ENCODE results near the gene CDH24.
"Not testable (repeated sequence)": the region's sequence is repeated elsewhere in the genome, so short reads cannot be mapped to it uniquely, and the experiment has no call there.

CDH24 gene

DNA sequence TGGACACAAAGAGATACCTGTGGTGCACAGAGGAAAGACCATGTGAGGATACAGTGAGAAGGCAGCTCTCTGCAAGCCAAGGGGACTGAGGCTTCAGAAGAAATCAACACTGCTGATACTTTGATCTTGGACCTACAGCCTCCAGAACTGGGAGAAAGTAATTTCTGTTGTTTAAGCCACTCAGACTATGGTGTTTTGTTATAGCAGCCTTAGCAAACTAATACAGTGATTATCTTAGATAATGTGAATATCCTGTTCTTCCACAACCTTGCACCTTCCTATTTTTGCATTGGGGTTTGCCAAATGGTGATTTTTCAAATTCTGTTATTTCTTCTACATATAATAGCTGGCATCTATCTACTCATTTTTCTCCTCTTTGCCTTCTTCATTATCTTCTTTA is 39.2 kb downstream of the CDH24 start:
- DNase-seq, result no peak

DNA sequence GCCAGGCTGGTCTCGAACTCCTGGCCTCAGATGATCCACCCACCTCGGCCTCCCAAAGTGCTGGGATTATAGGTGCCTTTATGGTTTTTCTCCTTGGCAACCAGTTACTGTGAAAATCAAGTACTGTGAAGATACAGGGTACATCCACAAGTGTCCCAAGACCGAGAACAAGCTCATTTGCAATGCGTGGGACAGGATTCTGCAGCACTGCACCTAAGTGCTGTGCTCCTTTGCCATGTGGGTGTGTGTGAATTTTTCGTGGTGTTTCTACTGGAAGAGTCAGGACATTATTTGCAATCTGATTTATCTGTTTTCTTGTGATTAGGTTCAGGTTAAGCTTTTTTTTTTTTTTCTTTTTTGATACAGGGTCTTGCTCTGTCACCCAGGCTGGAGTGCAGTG is 40.2 kb downstream of the CDH24 start:
- no peak for DNase-seq

DNA sequence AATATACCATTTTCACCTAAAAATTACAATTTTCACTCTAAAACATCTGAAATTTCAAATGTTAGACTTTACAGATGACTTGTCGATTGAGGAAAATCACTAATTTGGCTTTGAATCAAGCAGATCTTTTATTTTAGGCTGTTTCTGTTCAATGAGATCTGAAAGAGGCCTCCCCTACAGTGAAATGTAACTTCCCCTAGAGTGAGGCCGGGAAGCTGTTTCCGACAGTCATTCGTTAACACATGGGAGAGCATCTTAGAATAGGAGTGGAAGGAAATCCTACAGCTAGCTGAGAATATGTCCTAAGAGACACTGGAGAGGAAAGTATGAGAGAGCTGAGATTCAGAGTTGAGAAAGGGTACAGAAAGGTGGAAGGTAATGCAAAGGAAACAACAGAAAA is 41.7 kb downstream of the CDH24 start:
- DNase-seq, result no peak

GRCh38 chr14:23013749-23014054 is 43.6 kb downstream of the CDH24 start:
- not testable (repeated sequence) for DNase-seq

GRCh38 chr14:23013054-23013748 is 44.1 kb downstream of the CDH24 start:
- peak; percentile 17 for DNase-seq

GRCh38 chr14:23009939-23010726 is 47.2 kb downstream of the CDH24 start, which contains the start of gene C14orf93:
TSS of gene C14orf93 (minus strand) at chr14:23010143. CDS start at chr14:22999023, 11,120 bp downstream.
- peak; percentile 91 for DNase-seq

DNA sequence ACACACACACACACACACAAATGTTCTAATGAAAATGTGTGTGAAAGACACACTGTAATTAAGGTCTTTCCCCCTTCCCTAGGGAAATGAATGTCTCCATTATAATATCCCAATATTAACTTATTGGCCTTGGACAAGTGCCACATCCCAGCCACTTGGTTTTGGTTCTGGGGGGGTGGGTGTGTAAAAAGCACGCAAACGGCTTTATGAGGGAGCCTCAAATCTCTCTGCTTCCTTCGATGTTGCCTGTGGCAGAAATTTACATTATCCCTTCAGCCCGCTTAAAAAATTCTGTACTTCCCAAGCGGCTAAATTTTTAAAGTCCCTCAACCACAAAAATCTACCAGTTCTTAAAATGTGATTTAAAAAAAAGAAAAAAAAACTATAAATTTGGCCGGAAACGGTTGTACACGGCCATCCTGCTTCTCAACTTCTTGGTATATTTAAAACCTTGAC is 47.8 kb downstream of the CDH24 start:
- no peak for DNase-seq

- DNase-seq, result no peak
Observed at GRCh38 chr14:23008831-23009230, 48.5 kb downstream of the CDH24 start.

DNA sequence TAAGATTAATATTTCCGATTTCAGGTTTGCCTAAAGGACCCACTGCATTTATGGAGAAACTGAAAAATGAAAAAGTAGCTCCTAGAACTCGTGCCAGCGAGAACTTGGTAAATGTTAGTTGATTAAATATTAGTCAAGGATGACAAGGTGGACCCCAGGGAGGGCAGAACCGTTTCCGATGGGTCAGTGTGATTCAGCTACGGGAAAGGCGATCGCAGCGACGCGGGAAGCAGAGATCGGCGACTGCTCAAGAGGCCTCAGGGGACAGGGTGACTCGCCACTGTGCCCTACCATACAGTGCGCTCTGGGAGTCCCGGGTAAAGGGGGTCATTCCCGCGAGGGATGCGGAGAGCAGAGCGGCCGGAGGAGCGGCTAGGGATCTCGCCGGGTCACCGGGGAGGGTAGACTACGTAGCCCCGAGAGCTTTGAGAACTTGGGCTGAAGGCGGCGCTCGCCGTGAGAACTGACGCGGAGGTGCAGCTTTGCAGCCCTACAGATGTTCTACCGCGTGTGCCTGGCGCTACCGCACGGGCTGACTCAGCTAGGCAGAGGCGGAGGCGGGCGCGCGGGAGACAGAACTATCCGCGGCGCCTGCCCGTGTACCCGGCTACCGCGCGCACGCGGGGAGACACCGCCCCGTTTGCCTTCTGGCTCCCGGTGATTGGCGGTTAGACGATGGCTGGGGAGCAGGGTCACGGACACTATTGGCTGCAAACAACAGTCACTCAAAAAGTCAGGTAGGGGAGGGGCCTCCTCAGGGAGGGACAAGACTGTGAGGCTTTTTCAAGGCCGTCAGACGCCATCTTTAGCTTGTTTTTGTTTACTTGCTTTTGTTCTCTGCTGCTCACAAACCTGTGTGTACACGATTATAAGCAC is 50.5 kb downstream of the CDH24 start:
- DNase-seq, result peak; percentile 98

GRCh38 chr14:23006188-23006534 is 51.2 kb downstream of the CDH24 start:
- DNase-seq, result no peak

DNA sequence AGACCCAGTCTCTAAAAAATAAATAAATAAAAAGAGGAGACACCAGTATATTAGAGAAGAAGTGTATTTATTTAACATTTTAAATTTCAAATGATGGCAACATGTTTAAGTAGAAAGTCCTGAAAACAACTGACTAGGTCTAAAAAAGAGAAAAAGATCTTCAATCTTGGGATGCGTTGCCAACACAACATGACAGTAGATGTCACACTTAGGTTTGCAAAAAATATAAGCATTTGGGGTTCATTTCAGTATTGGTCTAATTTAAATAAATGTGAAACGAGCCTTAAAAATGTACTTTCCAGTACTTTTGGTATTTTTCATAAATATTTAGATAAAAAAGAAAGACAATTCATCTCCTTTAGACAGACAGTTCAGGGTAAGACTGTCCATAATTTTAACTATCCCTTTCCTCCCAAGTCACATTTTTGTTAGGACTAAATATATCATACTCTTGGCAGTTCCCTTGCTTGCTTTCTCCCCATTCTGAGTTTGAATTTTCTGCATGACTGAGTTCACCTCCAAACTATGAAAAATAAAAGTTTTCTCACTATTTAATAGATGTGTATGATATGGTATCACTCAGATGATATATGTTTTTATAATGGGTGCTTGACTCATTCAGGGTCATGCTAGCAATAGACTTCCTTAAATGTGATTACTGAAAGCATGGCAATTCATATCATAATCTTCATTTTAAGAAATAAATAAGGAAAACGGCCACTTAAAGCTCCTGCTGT is 51.7 kb downstream of the CDH24 start:
- no peak for DNase-seq

GRCh38 chr14:23004274-23004673 is 53.0 kb downstream of the CDH24 start:
- not testable (repeated sequence) for DNase-seq

- DNase-seq, result no peak
Observed at GRCh38 chr14:23002592-23002991, 54.7 kb downstream of the CDH24 start.

DNA sequence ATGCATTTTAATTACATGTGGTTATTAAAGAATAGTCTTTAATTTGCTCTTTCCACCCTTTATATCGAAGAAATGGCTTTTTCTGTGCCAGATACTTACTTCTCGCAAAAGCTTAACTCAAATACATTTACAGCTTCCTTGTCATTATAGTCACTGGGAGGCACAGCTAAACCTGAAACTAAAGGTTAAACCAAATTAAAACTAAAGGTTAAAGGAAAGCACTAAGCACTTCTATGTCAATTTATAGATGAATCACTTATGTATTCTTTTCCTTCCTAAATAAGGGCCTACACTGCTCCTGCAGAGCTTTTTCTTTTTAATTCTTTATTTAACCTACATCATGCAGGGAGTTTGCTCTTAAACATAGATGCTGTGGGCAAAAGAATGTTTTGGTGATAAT is 56.5 kb downstream of the CDH24 start:
- no peak for DNase-seq

GRCh38 chr14:22998329-22999012 is 58.8 kb downstream of the CDH24 start:
- DNase-seq, result peak; percentile 12

- peak; percentile 10 for DNase-seq
Observed at GRCh38 chr14:22997676-22998323, 59.5 kb downstream of the CDH24 start.

Measured in right kidney (tissue), 1 donor.